A549 (cell line): Measurements from ENCODE around the gene RTRAF. TPM values are rescaled to one million over a fixed set of nuclear protein-coding genes. Genes with fewer than 3 reads are reported as not detected.

Source experiments
- ATAC-seq, 2 experiments: fragments of 200-7000 bp in 1 of 2; fragments of >200 bp in 1 of 2; cut with Nextera tagmentation in 1 of 2; cut with Tn5 transposase in 1 of 2; 3 replicates each; pipeline versions ENCODE4 v1.8.0 to v1.9.1; 2018 to 2020; ENCODE audit warnings: mild to moderate bottlenecking in 1 of 2, moderate library complexity in 1 of 2
- CTCF ChIA-PET: fragments of 300-600 bp; sonication (Branson Sonifier 250); formaldehyde crosslinking; extraction: SDS; loops from one replicate; lab custom pipeline; 2021; ENCODE audit warnings: antibody characterized with exemption, inconsistent platforms; lab: Yijun Ruan, JAX
- POLR2A ChIA-PET: fragments of 350-600 bp; formaldehyde crosslinking; extraction: SDS; loops from one replicate; lab custom pipeline; 2021; ENCODE audit warnings: antibody characterized with exemption, inconsistent platforms; lab: Yijun Ruan, JAX
- DNase-seq, 2 experiments: peaks; one replicate each; pipeline versions ENCODE4 v3.0.0 to v3.0.0-alpha.2; 2011 to 2016; ENCODE audit warnings: low read depth in 1 of 2, low spot score in 1 of 2
- FAIRE-seq: peaks from 2 replicates; lab custom pipeline; 2011; peaks lifted over from hg19 to GRCh38; lab: Jason Lieb, UNC
- H3K27ac ChIP-seq, 2 experiments: fragments of >200 bp; sonication (Bioruptor Twin); formaldehyde crosslinking; 3 replicates each; pipeline ENCODE4 v1.5.1; 2016 to 2017
- H3K4me1 ChIP-seq: fragments of >200 bp; sonication (Bioruptor Twin); formaldehyde crosslinking; 3 replicates; pipeline ENCODE4 v1.6.1; 2016
- H3K4me2 ChIP-seq: fragments of >200 bp; sonication (Bioruptor Twin); formaldehyde crosslinking; 3 replicates; pipeline ENCODE4 v1.6.1; 2016
- H3K4me3 ChIP-seq: fragments of >200 bp; sonication (Bioruptor Twin); formaldehyde crosslinking; 3 replicates; pipeline ENCODE4 v1.5.1; 2016
- H3K9me3 ChIP-seq: fragments of >200 bp; sonication (Bioruptor Twin); formaldehyde crosslinking; 3 replicates; pipeline ENCODE4 v1.6.1; 2016
- CBX8 ChIP-seq: fragments of 200-600 bp; sonication (generic); IDR thresholded peaks from 2 replicates; pipeline ENCODE4 v1.6.1; 2016
- CEBPB ChIP-seq, 2 experiments: fragments of >200 bp in 1 of 2; sonication (Bioruptor Twin) in 1 of 2; formaldehyde crosslinking in 1 of 2; IDR thresholded peaks; 2 replicates each; pipeline ENCODE4 v1.6.1; 2012 to 2016
- CHD2 ChIP-seq: fragments of 150-350 bp; IDR thresholded peaks from 2 replicates; pipeline ENCODE4 v1.6.1; 2014; ENCODE audit warnings: low read length; ENCODE audit not compliant: partially characterized antibody
- ESRRA ChIP-seq: fragments of 150-350 bp; IDR thresholded peaks from 2 replicates; pipeline ENCODE4 v1.6.1; 2014; ENCODE audit warnings: mild to moderate bottlenecking, low read length, borderline replicate concordance
- FOSL2 ChIP-seq, 2 experiments: fragments of 450-650 bp in 1 of 2; fragments of >200 bp in 1 of 2; sonication (Bioruptor Twin) in 1 of 2; formaldehyde crosslinking; IDR thresholded peaks; 2 replicates each; pipeline versions ENCODE4 v1.5.0 to v1.6.1; 2016 to 2020; ENCODE audit warnings: mild to moderate bottlenecking in 1 of 2, moderate library complexity in 1 of 2
- FOXS1 ChIP-seq: fragments of 250-450 bp; sonication (Bioruptor Pico); IDR thresholded peaks from 2 replicates; pipeline ENCODE4 v1.5.0; 2020; ENCODE audit warnings: mild to moderate bottlenecking, moderate library complexity
- HOXA7 ChIP-seq: fragments of 250-450 bp; sonication (Bioruptor Pico); IDR thresholded peaks from 2 replicates; pipeline ENCODE4 v1.5.0; 2020; ENCODE audit warnings: mild to moderate bottlenecking, moderate library complexity
- HOXB13 ChIP-seq: fragments of 250-450 bp; sonication (Bioruptor Pico); IDR thresholded peaks from 2 replicates; pipeline ENCODE4 v1.5.0; 2020; ENCODE audit warnings: low read depth, mild to moderate bottlenecking, moderate library complexity
- HOXB5 ChIP-seq: fragments of 250-450 bp; sonication (Bioruptor Pico); IDR thresholded peaks from 2 replicates; pipeline ENCODE4 v1.5.0; 2020; ENCODE audit warnings: mild to moderate bottlenecking, moderate library complexity
- JUN ChIP-seq, 2 experiments: fragments of >200 bp; sonication (Bioruptor Twin); formaldehyde crosslinking; IDR thresholded peaks; 2 replicates in 1 of 2; 3 replicates in 1 of 2; pipeline ENCODE4 v1.6.1; 2016 to 2017
- KDM1A ChIP-seq: fragments of 200-600 bp; sonication (generic); IDR thresholded peaks from 2 replicates; pipeline ENCODE4 v1.6.1; 2016; ENCODE audit warnings: low read depth, mild to moderate bottlenecking
- MYC ChIP-seq: IDR thresholded peaks from 2 replicates; pipeline ENCODE4 v1.6.1; 2012; ENCODE audit warnings: mild to moderate bottlenecking, inconsistent platforms, low read length, improper control_type of control experiment, borderline replicate concordance
- NPAS2 ChIP-seq: fragments of 250-450 bp; sonication (Bioruptor Pico); IDR thresholded peaks from 2 replicates; pipeline ENCODE4 v1.8.0; 2022; ENCODE audit warnings: mild to moderate bottlenecking, moderate library complexity, borderline replicate concordance
- PHF8 ChIP-seq: fragments of 200-600 bp; sonication (generic); IDR thresholded peaks from 2 replicates; pipeline ENCODE4 v1.6.1; 2016; ENCODE audit warnings: low read depth, mild to moderate bottlenecking, antibody characterized with exemption, moderate library complexity, borderline replicate concordance
- SREBF2 ChIP-seq: fragments of 450-650 bp; IDR thresholded peaks from 2 replicates; pipeline ENCODE4 v1.6.1; 2014; ENCODE audit warnings: mild to moderate bottlenecking, moderate library complexity
- ZFP36 ChIP-seq: fragments of 450-650 bp; IDR thresholded peaks from 2 replicates; pipeline ENCODE4 v1.6.1; 2014; ENCODE audit warnings: borderline replicate concordance; ENCODE audit not compliant: partially characterized antibody
- ZNF302 ChIP-seq: fragments of 250-450 bp; sonication (Bioruptor Pico); IDR thresholded peaks from 2 replicates; pipeline ENCODE4 v1.9.0; 2021; ENCODE audit warnings: inconsistent platforms, mild to moderate bottlenecking, moderate library complexity
- ZSCAN20 ChIP-seq: fragments of 250-450 bp; sonication (Bioruptor Pico); IDR thresholded peaks from 2 replicates; pipeline ENCODE4 v1.8.0; 2022; ENCODE audit warnings: mild to moderate bottlenecking, moderate library complexity
- WGBS: methylation state at CpG from one replicate; pipeline ENCODE4 v1.1.6; 2017; ENCODE audit errors: missing lambda C conversion rate; 5-methylcytosine and 5-hydroxymethylcytosine counted together
- polyA plus RNA-seq, 4 experiments: library from polyadenylated mRNA; depleted of rRNA in 3 of 4; stranded (reverse); fragments of >200 nt; fragmentation: RNase III in 1 of 4; extraction: RNeasy Plus Mini Kit Qiagen cat#74134 plus additional on column Dnase treatment in 1 of 4; gene quantifications; 2 replicates in 3 of 4; 3 replicates in 1 of 4; pipeline ENCODE4 v1.2.3, GENCODE V29; 2011 to 2017
- TF ChIP-seq, protein P1 (sequence below): IDR thresholded peaks from 2 replicates; pipeline ENCODE4 v1.6.1; 2012
- TF ChIP-seq, protein P2 (sequence below): fragments of 200-600 bp; sonication (generic); IDR thresholded peaks from 2 replicates; pipeline ENCODE4 v1.6.1; 2016; ENCODE audit warnings: antibody characterized with exemption, mild to moderate bottlenecking, moderate library complexity
- TF ChIP-seq, protein P3 (sequence below): IDR thresholded peaks from 2 replicates; pipeline ENCODE4 v1.6.1; 2012
- TF ChIP-seq, protein P4 (sequence below): fragments of 250-450 bp; sonication (Bioruptor Pico); IDR thresholded peaks from 2 replicates; pipeline ENCODE4 v1.5.0; 2020; ENCODE audit warnings: low read depth, mild to moderate bottlenecking, moderate library complexity
- TF ChIP-seq, protein P5 (sequence below): IDR thresholded peaks from 2 replicates; pipeline ENCODE4 v1.6.1; 2012; ENCODE audit warnings: low read depth, borderline replicate concordance

Gene RTRAF
- polyA plus RNA-seq, 2 of the 4 experiments (the other 2 are of a cell fraction): 271 to 341 TPM

DNA sequence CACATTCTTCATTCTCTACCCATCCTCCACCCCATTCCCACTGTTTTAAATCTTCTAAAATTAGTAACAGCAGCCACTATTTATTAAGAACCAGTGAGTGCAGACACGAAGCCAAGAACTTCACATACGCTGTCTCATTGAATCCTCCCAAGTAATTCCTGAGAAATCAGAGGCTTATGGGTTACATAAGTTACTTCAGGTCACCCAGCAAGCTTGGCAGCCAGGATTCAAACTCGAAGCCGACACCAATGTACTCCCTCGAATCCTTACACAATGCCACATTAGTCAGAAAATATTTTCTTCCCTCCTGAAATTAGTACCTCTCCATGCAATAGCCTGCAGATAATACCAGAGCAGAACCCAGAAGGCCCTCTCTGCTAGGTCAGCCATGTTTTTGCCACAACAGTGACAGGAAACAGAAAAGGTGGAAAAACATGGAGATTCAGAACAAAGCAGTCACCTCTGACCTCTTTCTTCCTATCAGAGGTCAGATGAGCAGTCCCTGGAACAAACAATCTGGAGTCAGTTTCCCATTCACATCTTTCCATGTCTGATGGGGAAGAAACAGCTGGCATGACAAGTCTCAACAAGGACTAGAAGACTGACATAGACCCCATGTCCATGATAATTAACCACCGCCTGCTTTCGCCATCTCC lies 63.1 kb downstream of the RTRAF start:
- ChIA-PET CTCF (interaction anchor here (1.5 to 1.8 kb wide), 2 partner anchors 16 to 19 kb away, joined by 3 to 5 read pairs; partner anchors contain the start of gene NID2), POLR2A (no interaction called here)
- no peaks in the 10 kb centered on the region for H3K4me1 ChIP-seq
- TF ChIP-seq CBX8 (no peak), HOXB5 (CRISPR knock-in tag) (no peak), HOXB13 (CRISPR knock-in tag) (no peak), ZNF302 (CRISPR knock-in tag) (no peak), FOSL2 (IDR thresholded peaks at IDR 0.05) (no peak), FOSL2 (CRISPR knock-in tag; IDR thresholded peaks at IDR 0.05) (no peak), MYC (no peak), JUN (IDR thresholded peaks at IDR 0.05) (no peak), ESRRA (no peak)
- TF ChIP-seq, protein P1, sequence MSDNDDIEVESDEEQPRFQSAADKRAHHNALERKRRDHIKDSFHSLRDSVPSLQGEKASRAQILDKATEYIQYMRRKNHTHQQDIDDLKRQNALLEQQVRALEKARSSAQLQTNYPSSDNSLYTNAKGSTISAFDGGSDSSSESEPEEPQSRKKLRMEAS: no peak
- TF ChIP-seq, protein P2, sequence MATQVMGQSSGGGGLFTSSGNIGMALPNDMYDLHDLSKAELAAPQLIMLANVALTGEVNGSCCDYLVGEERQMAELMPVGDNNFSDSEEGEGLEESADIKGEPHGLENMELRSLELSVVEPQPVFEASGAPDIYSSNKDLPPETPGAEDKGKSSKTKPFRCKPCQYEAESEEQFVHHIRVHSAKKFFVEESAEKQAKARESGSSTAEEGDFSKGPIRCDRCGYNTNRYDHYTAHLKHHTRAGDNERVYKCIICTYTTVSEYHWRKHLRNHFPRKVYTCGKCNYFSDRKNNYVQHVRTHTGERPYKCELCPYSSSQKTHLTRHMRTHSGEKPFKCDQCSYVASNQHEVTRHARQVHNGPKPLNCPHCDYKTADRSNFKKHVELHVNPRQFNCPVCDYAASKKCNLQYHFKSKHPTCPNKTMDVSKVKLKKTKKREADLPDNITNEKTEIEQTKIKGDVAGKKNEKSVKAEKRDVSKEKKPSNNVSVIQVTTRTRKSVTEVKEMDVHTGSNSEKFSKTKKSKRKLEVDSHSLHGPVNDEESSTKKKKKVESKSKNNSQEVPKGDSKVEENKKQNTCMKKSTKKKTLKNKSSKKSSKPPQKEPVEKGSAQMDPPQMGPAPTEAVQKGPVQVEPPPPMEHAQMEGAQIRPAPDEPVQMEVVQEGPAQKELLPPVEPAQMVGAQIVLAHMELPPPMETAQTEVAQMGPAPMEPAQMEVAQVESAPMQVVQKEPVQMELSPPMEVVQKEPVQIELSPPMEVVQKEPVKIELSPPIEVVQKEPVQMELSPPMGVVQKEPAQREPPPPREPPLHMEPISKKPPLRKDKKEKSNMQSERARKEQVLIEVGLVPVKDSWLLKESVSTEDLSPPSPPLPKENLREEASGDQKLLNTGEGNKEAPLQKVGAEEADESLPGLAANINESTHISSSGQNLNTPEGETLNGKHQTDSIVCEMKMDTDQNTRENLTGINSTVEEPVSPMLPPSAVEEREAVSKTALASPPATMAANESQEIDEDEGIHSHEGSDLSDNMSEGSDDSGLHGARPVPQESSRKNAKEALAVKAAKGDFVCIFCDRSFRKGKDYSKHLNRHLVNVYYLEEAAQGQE: no peak
- no peak overlapping the region for H3K4me3 ChIP-seq
- FAIRE-seq: no peak
- DNase-seq: no peak
- H3K9me3 ChIP-seq: no peaks in the 10 kb centered on the region
- no peak overlapping the region for H3K27ac ChIP-seq
- H3K4me2 ChIP-seq: no peak overlapping the region
- WGBS: 71% methylated on average over 7 of the region's 7 CpGs
- no peak for ATAC-seq

DNA sequence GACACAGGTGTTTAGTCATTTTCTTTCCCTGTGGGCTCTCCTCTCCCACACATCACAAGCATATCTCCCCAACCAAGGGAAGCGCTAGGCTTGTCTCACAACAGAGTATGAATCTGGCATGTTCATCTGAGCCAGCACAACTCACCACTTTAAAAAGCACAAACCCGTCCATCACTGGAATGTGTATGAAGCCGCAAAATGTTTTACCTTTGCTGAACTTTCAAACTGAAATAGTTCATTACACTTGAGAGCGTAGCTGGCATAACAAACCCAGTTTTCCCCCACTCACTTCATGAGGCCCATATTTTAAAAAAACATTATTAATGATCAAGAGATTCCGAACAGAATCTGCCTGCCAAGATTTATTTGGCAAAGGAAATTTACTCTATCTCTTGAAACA lies 63.7 kb downstream of the RTRAF start:
- DNase-seq (no peak), ATAC-seq (no peak), FAIRE-seq (no peak)
- Histone ChIP-seq H3K9me3 (no peaks in the 10 kb centered on the region), H3K4me1 (no peaks in the 10 kb centered on the region), H3K4me2 (no peak overlapping the region), H3K4me3 (no peak overlapping the region), H3K27ac (no peak overlapping the region)
- CTCF ChIA-PET: interaction anchor here (0.8 to 1.8 kb wide), 3 partner anchors 8 to 19 kb away, joined by 3 to 5 read pairs (median 3); partner anchors contain the start of gene NID2
- 80% methylated on average over 5 of the region's 5 CpGs for WGBS
- TF ChIP-seq MYC: no peak
- TF ChIP-seq PHF8: no peak
- TF ChIP-seq, protein P3, sequence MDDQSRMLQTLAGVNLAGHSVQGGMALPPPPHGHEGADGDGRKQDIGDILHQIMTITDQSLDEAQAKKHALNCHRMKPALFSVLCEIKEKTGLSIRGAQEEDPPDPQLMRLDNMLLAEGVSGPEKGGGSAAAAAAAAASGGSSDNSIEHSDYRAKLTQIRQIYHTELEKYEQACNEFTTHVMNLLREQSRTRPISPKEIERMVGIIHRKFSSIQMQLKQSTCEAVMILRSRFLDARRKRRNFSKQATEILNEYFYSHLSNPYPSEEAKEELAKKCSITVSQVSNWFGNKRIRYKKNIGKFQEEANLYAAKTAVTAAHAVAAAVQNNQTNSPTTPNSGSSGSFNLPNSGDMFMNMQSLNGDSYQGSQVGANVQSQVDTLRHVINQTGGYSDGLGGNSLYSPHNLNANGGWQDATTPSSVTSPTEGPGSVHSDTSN: no peak
- TF ChIP-seq CEBPB (IDR thresholded peaks at IDR 0.05): no peak
- TF ChIP-seq ZSCAN20 (CRISPR knock-in tag): no peak
- TF ChIP-seq NPAS2 (CRISPR knock-in tag): no peak
- TF ChIP-seq SREBF2: no peak
- TF ChIP-seq FOXS1 (CRISPR knock-in tag): no peak
- TF ChIP-seq KDM1A: no peak
- TF ChIP-seq CHD2: no peak
- TF ChIP-seq, protein P4, sequence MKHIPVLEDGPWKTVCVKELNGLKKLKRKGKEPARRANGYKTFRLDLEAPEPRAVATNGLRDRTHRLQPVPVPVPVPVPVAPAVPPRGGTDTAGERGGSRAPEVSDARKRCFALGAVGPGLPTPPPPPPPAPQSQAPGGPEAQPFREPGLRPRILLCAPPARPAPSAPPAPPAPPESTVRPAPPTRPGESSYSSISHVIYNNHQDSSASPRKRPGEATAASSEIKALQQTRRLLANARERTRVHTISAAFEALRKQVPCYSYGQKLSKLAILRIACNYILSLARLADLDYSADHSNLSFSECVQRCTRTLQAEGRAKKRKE (CRISPR knock-in tag): no peak
- TF ChIP-seq, protein P5, sequence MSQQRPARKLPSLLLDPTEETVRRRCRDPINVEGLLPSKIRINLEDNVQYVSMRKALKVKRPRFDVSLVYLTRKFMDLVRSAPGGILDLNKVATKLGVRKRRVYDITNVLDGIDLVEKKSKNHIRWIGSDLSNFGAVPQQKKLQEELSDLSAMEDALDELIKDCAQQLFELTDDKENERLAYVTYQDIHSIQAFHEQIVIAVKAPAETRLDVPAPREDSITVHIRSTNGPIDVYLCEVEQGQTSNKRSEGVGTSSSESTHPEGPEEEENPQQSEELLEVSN: no peak
- TF ChIP-seq CBX8: no peak
- TF ChIP-seq ZFP36: no peak
- no peak for TF ChIP-seq HOXA7 (CRISPR knock-in tag)
- TF ChIP-seq ZNF302 (CRISPR knock-in tag): no peak
- POLR2A ChIA-PET: no interaction called here
